Liver (tissue), 9 donors: ENCODE results near the gene CCDC154. TPM values are rescaled to one million over a fixed set of nuclear protein-coding genes. Genes with fewer than 3 reads are reported as not detected.

ENCODE experiments used
- DNase-seq: peaks from one replicate; pipeline ENCODE4 v3.0.0-alpha.2; 2017; ENCODE audit warnings: low spot score
- H3K27ac ChIP-seq, 2 donors: one replicate each; pipeline ENCODE4 v1.7.0; 2013; ENCODE audit warnings: inconsistent platforms in 2 of 2, low read length in 2 of 2, control low read depth in 1 of 2, low read depth in 1 of 2, mild to moderate bottlenecking in 1 of 2
- H3K27me3 ChIP-seq, 4 donors: one replicate each; pipeline versions ENCODE4 v1.6.1 to v1.7.0; 2013; ENCODE audit warnings: low read length in 3 of 4, inconsistent platforms in 1 of 4, mild to moderate bottlenecking in 1 of 4, moderate library complexity in 1 of 4; ENCODE audit not compliant: control insufficient read depth in 4 of 4, insufficient read depth in 4 of 4
- H3K36me3 ChIP-seq, 4 donors: one replicate each; pipeline versions ENCODE4 v1.6.1 to v1.7.0; 2013; ENCODE audit warnings: low read length in 3 of 4, mild to moderate bottlenecking in 3 of 4, low read depth in 1 of 4, moderate library complexity in 1 of 4; ENCODE audit not compliant: control insufficient read depth in 4 of 4, insufficient read depth in 3 of 4
- H3K4me1 ChIP-seq, 4 donors: one replicate each; pipeline versions ENCODE4 v1.6.1 to v1.7.0; 2013; ENCODE audit warnings: low read length in 3 of 4, mild to moderate bottlenecking in 3 of 4, moderate library complexity in 1 of 4; ENCODE audit not compliant: control insufficient read depth in 4 of 4, insufficient read depth in 4 of 4
- H3K4me3 ChIP-seq, 3 donors: one replicate each; pipeline versions ENCODE4 v1.6.1 to v1.7.0; 2013; ENCODE audit warnings: low read length in 3 of 3, control low read depth in 1 of 3, low read depth in 1 of 3, mild to moderate bottlenecking in 1 of 3
- H3K9ac ChIP-seq, 2 donors: one replicate each; pipeline ENCODE4 v1.7.0; 2013; ENCODE audit warnings: low read length in 2 of 2, mild to moderate bottlenecking in 2 of 2, moderate library complexity in 2 of 2, control low read depth in 1 of 2, low read depth in 1 of 2
- H3K9me3 ChIP-seq, 4 donors: one replicate each; pipeline versions ENCODE4 v1.6.1 to v1.7.0; 2013; ENCODE audit warnings: low read length in 3 of 4; ENCODE audit not compliant: control insufficient read depth in 4 of 4
- EGR1 ChIP-seq, 2 donors: IDR thresholded peaks; 2 replicates each; pipeline ENCODE4 v1.6.1; 2016 to 2018; ENCODE audit warnings: antibody characterized with exemption in 2 of 2, low read depth in 2 of 2
- FOXA1 ChIP-seq: IDR thresholded peaks from 2 replicates; pipeline ENCODE4 v1.6.1; 2016; ENCODE audit warnings: antibody characterized with exemption
- NR2F2 ChIP-seq: IDR thresholded peaks from 2 replicates; pipeline ENCODE4 v1.6.1; 2016; ENCODE audit warnings: antibody characterized with exemption
- RAD21 ChIP-seq, 2 donors: IDR thresholded peaks; 2 replicates each; pipeline ENCODE4 v1.6.1; 2016; ENCODE audit warnings: antibody characterized with exemption in 2 of 2, mild to moderate bottlenecking in 2 of 2
- RXRA ChIP-seq, 2 donors: IDR thresholded peaks; 2 replicates each; pipeline ENCODE4 v1.6.1; 2017 to 2018; ENCODE audit warnings: antibody characterized with exemption in 2 of 2, mild to moderate bottlenecking in 1 of 2
- TAF1 ChIP-seq: conservative IDR thresholded peaks from 2 replicates; pipeline ENCODE4 v1.6.1; 2016; ENCODE audit warnings: antibody characterized with exemption, mild to moderate bottlenecking
- YY1 ChIP-seq: IDR thresholded peaks from 2 replicates; pipeline ENCODE4 v1.6.1; 2016; ENCODE audit warnings: antibody characterized with exemption, mild to moderate bottlenecking
- WGBS: extraction: QIAGEN DNeasy Blood & Tissue Kit; methylation state at CpG from one replicate; pipeline ENCODE4 v1.1.7; 2013; 5-methylcytosine and 5-hydroxymethylcytosine counted together
- polyA plus RNA-seq, 2 donors: library from polyadenylated mRNA; stranded (reverse) in 1 of 2; unstranded in 1 of 2; fragments of 200-250 nt in 1 of 2; fragments of >200 nt in 1 of 2; fragmentation: Nextera tagmentation in 1 of 2; extraction: Ambion mirVana in 1 of 2; gene quantifications; one replicate each; pipeline versions ENCODE4 v1.2.1 to v1.2.3, GENCODE V29; 2013 to 2015
- total RNA-seq, 2 donors: library from RNA; depleted of rRNA; stranded (reverse); fragments of >200 nt; gene quantifications; one replicate each; pipeline ENCODE4 v1.2.3, GENCODE V29; 2014
- TF ChIP-seq, protein P1 (sequence below): fragments of 150-350 bp; IDR thresholded peaks from 2 replicates; pipeline ENCODE4 v1.5.1; 2017; ENCODE audit warnings: improper control_type of control experiment, low read depth, low read length; ENCODE audit not compliant: missing input control
- TF ChIP-seq, protein P2 (sequence below): IDR thresholded peaks from 2 replicates; pipeline ENCODE4 v1.6.1; 2016; ENCODE audit warnings: antibody characterized with exemption
- TF ChIP-seq, protein P3 (sequence below): IDR thresholded peaks from 2 replicates; pipeline ENCODE4 v1.6.1; 2016; ENCODE audit warnings: antibody characterized with exemption
- TF ChIP-seq, protein P4 (sequence below): IDR thresholded peaks from 2 replicates; pipeline ENCODE4 v1.6.1; 2016; ENCODE audit warnings: antibody characterized with exemption, mild to moderate bottlenecking
- donor health status: healthy.
- donor health status: healthy.
- donor health status: healthy.
- donor health status: healthy.
- donor health status: healthy.

Gene CCDC154
- total and polyA plus RNA-seq, 4 donors = 0.18 to 0.42 (median 0.39) TPM; not detected in 1

DNA sequence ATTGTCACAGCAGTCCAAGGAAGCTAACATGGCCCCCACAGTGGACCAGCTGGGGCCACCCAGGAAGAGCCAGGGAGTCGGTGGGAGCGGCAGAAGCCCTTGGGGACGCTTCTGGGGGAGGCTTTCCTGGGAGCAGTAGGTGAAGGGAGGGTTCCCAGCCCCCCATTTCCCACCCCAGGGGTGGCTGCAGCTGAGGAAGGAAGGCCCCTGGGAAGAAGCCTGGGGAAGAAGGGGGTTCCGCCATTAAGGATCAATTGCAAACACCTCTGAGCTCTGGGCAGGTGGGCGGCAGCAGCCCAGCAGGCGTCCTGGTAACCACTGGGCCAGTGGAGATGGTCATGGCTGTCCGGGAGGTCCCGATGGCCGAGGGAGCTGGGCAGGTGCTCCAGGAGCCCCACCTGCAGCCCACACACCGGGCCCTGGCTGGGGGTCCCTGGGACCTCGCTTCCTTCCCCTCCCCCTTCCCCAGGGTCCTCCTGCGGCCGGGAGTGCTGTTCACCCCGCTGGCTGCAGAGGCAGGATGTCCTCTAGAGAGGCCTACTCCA is 14.1 kb downstream of the CCDC154 start (continued):
- TF ChIP-seq, protein P1, sequence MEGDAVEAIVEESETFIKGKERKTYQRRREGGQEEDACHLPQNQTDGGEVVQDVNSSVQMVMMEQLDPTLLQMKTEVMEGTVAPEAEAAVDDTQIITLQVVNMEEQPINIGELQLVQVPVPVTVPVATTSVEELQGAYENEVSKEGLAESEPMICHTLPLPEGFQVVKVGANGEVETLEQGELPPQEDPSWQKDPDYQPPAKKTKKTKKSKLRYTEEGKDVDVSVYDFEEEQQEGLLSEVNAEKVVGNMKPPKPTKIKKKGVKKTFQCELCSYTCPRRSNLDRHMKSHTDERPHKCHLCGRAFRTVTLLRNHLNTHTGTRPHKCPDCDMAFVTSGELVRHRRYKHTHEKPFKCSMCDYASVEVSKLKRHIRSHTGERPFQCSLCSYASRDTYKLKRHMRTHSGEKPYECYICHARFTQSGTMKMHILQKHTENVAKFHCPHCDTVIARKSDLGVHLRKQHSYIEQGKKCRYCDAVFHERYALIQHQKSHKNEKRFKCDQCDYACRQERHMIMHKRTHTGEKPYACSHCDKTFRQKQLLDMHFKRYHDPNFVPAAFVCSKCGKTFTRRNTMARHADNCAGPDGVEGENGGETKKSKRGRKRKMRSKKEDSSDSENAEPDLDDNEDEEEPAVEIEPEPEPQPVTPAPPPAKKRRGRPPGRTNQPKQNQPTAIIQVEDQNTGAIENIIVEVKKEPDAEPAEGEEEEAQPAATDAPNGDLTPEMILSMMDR = no peak
- TF ChIP-seq YY1 (no peak), RAD21 (IDR thresholded peaks at IDR 0.05) (no peak), EGR1 (IDR thresholded peaks at IDR 0.05; ENCODE audit: low read depth in 2 of 2) (no peak), TAF1 (no peak)

DNA sequence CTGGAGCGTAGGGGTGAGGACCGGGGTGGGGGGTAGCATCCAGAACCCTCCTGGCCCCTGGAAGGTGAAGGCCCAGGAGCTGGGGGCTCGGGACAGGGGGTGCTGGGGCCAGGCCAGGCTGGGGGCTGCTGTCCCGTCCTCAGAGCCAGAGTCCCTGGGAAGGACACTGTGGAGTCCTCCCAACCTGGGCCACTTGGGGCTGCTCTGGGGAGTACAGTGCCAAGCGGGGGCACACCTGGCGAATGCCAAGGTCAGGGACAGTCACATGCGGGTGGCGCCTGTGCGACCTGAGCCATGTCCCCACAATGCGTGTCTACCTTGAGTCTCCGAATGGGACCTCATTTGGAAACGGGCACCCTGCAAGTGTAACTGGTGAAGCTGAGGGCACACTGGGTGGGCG is 14.7 kb downstream of the CCDC154 start:
- Histone ChIP-seq H3K9ac (no peak overlapping the region), H3K4me1 (peaks cover 5 to 14% (median 9%) of the 10 kb centered on the region in 4 donors), H3K27me3 (no peaks in the 10 kb centered on the region), H3K4me3 (no peak overlapping the region), H3K9me3 (no peaks in the 10 kb centered on the region), H3K36me3 (no peaks in the 10 kb centered on the region), H3K27ac (no peak overlapping the region)
- TF ChIP-seq RAD21 (IDR thresholded peaks at IDR 0.05) (no peak), TAF1 (no peak), NR2F2 (no peak), YY1 (no peak), RXRA (IDR thresholded peaks at IDR 0.05) (no peak), FOXA1 (no peak)
- TF ChIP-seq, protein P2, sequence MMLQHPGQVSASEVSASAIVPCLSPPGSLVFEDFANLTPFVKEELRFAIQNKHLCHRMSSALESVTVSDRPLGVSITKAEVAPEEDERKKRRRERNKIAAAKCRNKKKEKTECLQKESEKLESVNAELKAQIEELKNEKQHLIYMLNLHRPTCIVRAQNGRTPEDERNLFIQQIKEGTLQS = no peak
- TF ChIP-seq, protein P1 = no peak
- TF ChIP-seq, protein P3, sequence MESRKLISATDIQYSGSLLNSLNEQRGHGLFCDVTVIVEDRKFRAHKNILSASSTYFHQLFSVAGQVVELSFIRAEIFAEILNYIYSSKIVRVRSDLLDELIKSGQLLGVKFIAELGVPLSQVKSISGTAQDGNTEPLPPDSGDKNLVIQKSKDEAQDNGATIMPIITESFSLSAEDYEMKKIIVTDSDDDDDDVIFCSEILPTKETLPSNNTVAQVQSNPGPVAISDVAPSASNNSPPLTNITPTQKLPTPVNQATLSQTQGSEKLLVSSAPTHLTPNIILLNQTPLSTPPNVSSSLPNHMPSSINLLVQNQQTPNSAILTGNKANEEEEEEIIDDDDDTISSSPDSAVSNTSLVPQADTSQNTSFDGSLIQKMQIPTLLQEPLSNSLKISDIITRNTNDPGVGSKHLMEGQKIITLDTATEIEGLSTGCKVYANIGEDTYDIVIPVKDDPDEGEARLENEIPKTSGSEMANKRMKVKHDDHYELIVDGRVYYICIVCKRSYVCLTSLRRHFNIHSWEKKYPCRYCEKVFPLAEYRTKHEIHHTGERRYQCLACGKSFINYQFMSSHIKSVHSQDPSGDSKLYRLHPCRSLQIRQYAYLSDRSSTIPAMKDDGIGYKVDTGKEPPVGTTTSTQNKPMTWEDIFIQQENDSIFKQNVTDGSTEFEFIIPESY = no peak
- TF ChIP-seq, protein P4, sequence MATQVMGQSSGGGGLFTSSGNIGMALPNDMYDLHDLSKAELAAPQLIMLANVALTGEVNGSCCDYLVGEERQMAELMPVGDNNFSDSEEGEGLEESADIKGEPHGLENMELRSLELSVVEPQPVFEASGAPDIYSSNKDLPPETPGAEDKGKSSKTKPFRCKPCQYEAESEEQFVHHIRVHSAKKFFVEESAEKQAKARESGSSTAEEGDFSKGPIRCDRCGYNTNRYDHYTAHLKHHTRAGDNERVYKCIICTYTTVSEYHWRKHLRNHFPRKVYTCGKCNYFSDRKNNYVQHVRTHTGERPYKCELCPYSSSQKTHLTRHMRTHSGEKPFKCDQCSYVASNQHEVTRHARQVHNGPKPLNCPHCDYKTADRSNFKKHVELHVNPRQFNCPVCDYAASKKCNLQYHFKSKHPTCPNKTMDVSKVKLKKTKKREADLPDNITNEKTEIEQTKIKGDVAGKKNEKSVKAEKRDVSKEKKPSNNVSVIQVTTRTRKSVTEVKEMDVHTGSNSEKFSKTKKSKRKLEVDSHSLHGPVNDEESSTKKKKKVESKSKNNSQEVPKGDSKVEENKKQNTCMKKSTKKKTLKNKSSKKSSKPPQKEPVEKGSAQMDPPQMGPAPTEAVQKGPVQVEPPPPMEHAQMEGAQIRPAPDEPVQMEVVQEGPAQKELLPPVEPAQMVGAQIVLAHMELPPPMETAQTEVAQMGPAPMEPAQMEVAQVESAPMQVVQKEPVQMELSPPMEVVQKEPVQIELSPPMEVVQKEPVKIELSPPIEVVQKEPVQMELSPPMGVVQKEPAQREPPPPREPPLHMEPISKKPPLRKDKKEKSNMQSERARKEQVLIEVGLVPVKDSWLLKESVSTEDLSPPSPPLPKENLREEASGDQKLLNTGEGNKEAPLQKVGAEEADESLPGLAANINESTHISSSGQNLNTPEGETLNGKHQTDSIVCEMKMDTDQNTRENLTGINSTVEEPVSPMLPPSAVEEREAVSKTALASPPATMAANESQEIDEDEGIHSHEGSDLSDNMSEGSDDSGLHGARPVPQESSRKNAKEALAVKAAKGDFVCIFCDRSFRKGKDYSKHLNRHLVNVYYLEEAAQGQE = no peak
- DNase-seq = no peak
- 94% methylated on average over 13 of the region's 13 CpGs for WGBS
